Measurements from ENCODE around the gene HDAC9.

Gene HDAC9

GRCh38 chr7:18610331-18610948 is 114.9 kb downstream of the HDAC9 start:
- TF ChIP-seq JUND (IDR thresholded peaks at IDR 0.05; ENCODE audit: low read depth) = no peak
- DNase-seq (ENCODE audit: low read depth in 1 of 2, low spot score in 1 of 2) = peak in 1 of 2 experiments; percentile 55
- in situ Hi-C loops (cut with HindIII; ENCODE audit: low pct_unique_long_range_greater_than_20kb, low sequenced_read_pairs) = no loop called here

DNA sequence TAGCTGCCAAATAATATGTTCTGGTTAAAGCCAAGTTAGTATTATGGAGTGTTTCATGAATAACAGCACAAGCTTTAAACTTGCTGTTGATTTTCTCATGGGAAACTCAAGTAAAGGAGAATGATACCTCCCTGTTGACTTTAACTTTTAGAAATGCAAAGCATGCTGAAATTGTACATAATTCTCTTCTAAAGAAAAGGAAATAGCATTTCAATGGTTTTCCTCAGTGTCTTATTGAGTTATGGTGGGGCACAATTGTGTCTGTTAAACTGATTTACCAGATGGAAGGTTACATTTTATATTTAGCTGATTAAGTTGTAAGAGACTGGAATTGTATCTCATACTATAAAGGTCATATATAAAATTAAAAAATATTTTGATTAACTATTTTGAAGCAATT is 119.3 kb downstream of the HDAC9 start:
- in situ Hi-C loops (cut with HindIII; ENCODE audit: low pct_unique_long_range_greater_than_20kb, low sequenced_read_pairs) = no loop called here
- DNase-seq (ENCODE audit: low read depth in 1 of 2, low spot score in 1 of 2) = no peak
- TF ChIP-seq JUND (IDR thresholded peaks at IDR 0.05; ENCODE audit: low read depth) = no peak

DNA sequence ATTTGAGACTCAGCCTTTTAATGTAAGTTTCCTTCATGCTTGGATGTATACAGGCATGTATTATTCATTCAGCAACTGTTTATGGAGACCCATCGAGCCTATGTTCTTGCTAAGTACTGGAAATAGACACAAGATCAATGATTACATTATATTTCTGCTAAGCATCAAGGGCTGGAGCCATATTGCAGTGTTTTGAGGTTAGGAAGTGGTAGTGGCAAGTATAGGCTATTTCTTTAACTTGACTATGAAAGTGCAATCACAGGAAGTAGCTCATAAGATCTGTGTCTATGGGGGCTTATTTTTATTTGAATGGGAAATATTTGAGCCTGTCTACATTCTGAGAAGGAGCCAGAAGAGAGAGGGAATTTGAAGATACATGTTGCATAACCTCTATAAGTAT is 123.8 kb downstream of the HDAC9 start:
- in situ Hi-C loops (cut with HindIII; ENCODE audit: low pct_unique_long_range_greater_than_20kb, low sequenced_read_pairs) = no loop called here
- DNase-seq (ENCODE audit: low read depth in 1 of 2, low spot score in 1 of 2) = no peak
- no peak for TF ChIP-seq JUND (IDR thresholded peaks at IDR 0.05; ENCODE audit: low read depth)

GRCh38 chr7:18623389-18623788 is 127.8 kb downstream of the HDAC9 start:
- DNase-seq (ENCODE audit: low read depth in 1 of 2, low spot score in 1 of 2) = no peak
- in situ Hi-C loops (cut with HindIII; ENCODE audit: low pct_unique_long_range_greater_than_20kb, low sequenced_read_pairs) = no loop called here
- TF ChIP-seq JUND (IDR thresholded peaks at IDR 0.05; ENCODE audit: low read depth) = no peak

GRCh38 chr7:18624459-18624858 is 128.9 kb downstream of the HDAC9 start:
- no peak for TF ChIP-seq JUND (IDR thresholded peaks at IDR 0.05; ENCODE audit: low read depth)
- no peak for DNase-seq (ENCODE audit: low read depth in 1 of 2, low spot score in 1 of 2)
- in situ Hi-C loops (cut with HindIII; ENCODE audit: low pct_unique_long_range_greater_than_20kb, low sequenced_read_pairs) = no loop called here

DNA sequence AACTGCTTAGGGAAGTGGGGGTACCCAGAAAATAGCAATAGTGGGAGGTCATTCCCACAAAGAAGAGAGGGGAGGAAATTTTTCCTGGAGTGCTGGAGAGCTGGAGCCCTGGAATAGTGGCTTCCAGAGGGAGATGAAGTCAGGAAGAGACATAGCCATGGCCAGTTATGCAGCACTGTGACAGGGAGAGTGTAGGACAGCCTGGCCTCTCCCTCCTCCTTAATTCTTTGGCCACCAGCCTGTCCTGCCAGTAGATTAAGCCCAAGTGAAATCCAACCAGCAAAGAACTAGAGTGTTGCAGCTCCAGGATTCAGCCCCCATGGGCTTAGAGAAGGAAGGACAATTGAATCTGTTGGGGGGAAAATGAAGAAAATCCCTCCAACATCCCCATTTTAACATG is 130.5 kb downstream of the HDAC9 start:
- DNase-seq (ENCODE audit: low read depth in 1 of 2, low spot score in 1 of 2) = no peak
- in situ Hi-C loops (cut with HindIII; ENCODE audit: low pct_unique_long_range_greater_than_20kb, low sequenced_read_pairs) = no loop called here
- no peak for TF ChIP-seq JUND (IDR thresholded peaks at IDR 0.05; ENCODE audit: low read depth)

- TF ChIP-seq JUND (IDR thresholded peaks at IDR 0.05; ENCODE audit: low read depth) = no peak
- in situ Hi-C loops (cut with HindIII; ENCODE audit: low pct_unique_long_range_greater_than_20kb, low sequenced_read_pairs) = no loop called here
- no peak for DNase-seq (ENCODE audit: low read depth in 1 of 2, low spot score in 1 of 2)
Measured at GRCh38 chr7:18626717-18627116, 131.2 kb downstream of the HDAC9 start.

GRCh38 chr7:18637516-18637915 is 142.0 kb downstream of the HDAC9 start:
- in situ Hi-C loops (cut with HindIII; ENCODE audit: low pct_unique_long_range_greater_than_20kb, low sequenced_read_pairs) = no loop called here
- peak in 1 of 2 experiments; percentile 36 for DNase-seq (ENCODE audit: low read depth in 1 of 2, low spot score in 1 of 2)
- TF ChIP-seq JUND (IDR thresholded peaks at IDR 0.05; ENCODE audit: low read depth) = no peak

GRCh38 chr7:18638594-18639452 is 143.3 kb downstream of the HDAC9 start:
- DNase-seq (ENCODE audit: low read depth in 1 of 2, low spot score in 1 of 2) = no peak
- in situ Hi-C loops (cut with HindIII; ENCODE audit: low pct_unique_long_range_greater_than_20kb, low sequenced_read_pairs) = no loop called here
- no peak for TF ChIP-seq JUND (IDR thresholded peaks at IDR 0.05; ENCODE audit: low read depth)

DNA sequence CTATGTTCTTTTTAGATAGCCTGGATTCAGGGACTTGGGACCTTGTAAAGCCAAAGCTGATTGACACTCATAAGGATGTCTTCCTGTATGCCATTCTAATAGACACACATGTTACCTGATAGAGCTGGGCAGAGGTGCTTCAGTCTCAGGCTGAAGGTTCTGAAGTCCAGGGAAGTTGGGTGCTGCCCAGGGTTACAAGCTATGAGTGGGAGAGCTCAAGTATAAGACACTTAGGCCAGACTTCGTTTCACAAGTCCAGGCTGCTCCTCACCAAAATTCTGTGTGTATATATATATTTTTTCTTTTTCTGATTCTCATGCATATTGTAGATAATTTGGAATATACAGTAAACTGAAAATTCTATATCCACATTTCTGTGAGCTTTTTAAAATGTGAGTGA is 144.2 kb downstream of the HDAC9 start:
- DNase-seq (ENCODE audit: low read depth in 1 of 2, low spot score in 1 of 2) = no peak
- in situ Hi-C loops (cut with HindIII; ENCODE audit: low pct_unique_long_range_greater_than_20kb, low sequenced_read_pairs) = no loop called here
- TF ChIP-seq JUND (IDR thresholded peaks at IDR 0.05; ENCODE audit: low read depth) = no peak

- DNase-seq (ENCODE audit: low read depth in 1 of 2, low spot score in 1 of 2) = no peak
- in situ Hi-C loops (cut with HindIII; ENCODE audit: low pct_unique_long_range_greater_than_20kb, low sequenced_read_pairs) = no loop called here
- TF ChIP-seq JUND (IDR thresholded peaks at IDR 0.05; ENCODE audit: low read depth) = no peak
Measured at GRCh38 chr7:18644981-18645380, 149.4 kb downstream of the HDAC9 start.

DNA sequence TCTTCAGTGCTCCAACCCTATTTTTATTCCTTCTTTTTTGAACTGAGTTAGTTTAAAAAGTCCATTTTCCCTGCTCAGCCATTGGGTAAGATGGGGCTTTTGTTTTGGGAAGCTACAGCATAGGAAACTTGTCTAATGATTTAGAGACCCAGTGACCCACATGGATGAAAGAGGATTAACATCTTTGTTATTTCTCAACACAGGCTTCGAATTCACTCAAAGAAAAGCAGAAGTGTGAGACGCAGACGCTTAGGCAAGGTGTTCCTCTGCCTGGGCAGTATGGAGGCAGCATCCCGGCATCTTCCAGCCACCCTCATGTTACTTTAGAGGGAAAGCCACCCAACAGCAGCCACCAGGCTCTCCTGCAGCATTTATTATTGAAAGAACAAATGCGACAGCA is 152.0 kb downstream of the HDAC9 start:
- in situ Hi-C loops (cut with HindIII; ENCODE audit: low pct_unique_long_range_greater_than_20kb, low sequenced_read_pairs) = no loop called here

More for the DNA sequence above, 152.0 kb downstream of the HDAC9 start:
- TF ChIP-seq JUND (IDR thresholded peaks at IDR 0.05; ENCODE audit: low read depth) = no peak
- no peak for DNase-seq (ENCODE audit: low read depth in 1 of 2, low spot score in 1 of 2)

Measured in T47D (cell line).